HepG2 (cell line): ENCODE measurements around the gene DNAJC28. TPM values are rescaled to one million over a fixed set of nuclear protein-coding genes. Genes with fewer than 3 reads are reported as not detected.

Experiments
- ATAC-seq: fragments of 200-7000 bp; cut with Tn5 transposase; 3 replicates; pipeline ENCODE4 v1.9.1; 2020; ENCODE audit warnings: mild to moderate bottlenecking, moderate library complexity
- BruUV-seq: library from RNA; stranded (reverse); fragments of 400-500 nt; replicated peaks from 2 replicates; lab custom pipeline; 2021; lab: Mats Ljungman, UMichigan
- CTCF ChIA-PET: fragments of 300-600 bp; formaldehyde crosslinking; extraction: SDS; loops from one replicate; lab custom pipeline; 2021; ENCODE audit warnings: low total read pairs, inconsistent platforms, low intra/inter-chr PET ratio; lab: Yijun Ruan, JAX
- POLR2A ChIA-PET: fragments of 350-600 bp; sonication (Branson Sonifier 250); formaldehyde crosslinking; loops from one replicate; lab custom pipeline; 2020; ENCODE audit warnings: antibody characterized with exemption, inconsistent platforms; lab: Yijun Ruan, JAX
- DNase-seq: peaks from one replicate; pipeline ENCODE4 v3.0.0-alpha.2; 2015; ENCODE audit warnings: low spot score
- FAIRE-seq: peaks from 3 replicates; lab custom pipeline; 2011; peaks lifted over from hg19 to GRCh38; lab: Jason Lieb, UNC
- H2AFZ ChIP-seq: one replicate; pipeline ENCODE4 v1.6.1; 2011; ENCODE audit warnings: low read length, inconsistent platforms
- H3K27ac ChIP-seq: fragments of 300-600 bp; 3 replicates; pipeline ENCODE4 v1.8.0; 2011; ENCODE audit warnings: mixed run types, mild to moderate bottlenecking, mixed read lengths, low read length, inconsistent platforms; ENCODE audit not compliant: insufficient read depth; ENCODE audit errors: extremely low read length
- H3K27me3 ChIP-seq, 2 experiments: fragments of 200-600 bp in 1 of 2; 2 replicates in 1 of 2; 3 replicates in 1 of 2; pipeline versions ENCODE4 v1.6.0 to v1.8.0; 2011; ENCODE audit warnings: low read length in 2 of 2, mild to moderate bottlenecking in 2 of 2, moderate library complexity in 2 of 2, inconsistent platforms in 1 of 2; ENCODE audit not compliant: insufficient read depth in 2 of 2, control insufficient read depth in 1 of 2
- H3K36me3 ChIP-seq, 2 experiments: fragments of 200-600 bp in 1 of 2; replicated peaks in 1 of 2; 2 replicates in 1 of 2; 3 replicates in 1 of 2; pipeline versions ENCODE4 v1.5.1 to v1.8.0; 2011; ENCODE audit warnings: low read length in 2 of 2, inconsistent platforms in 1 of 2; ENCODE audit not compliant: insufficient read depth in 2 of 2, control insufficient read depth in 1 of 2
- H3K4me1 ChIP-seq: 2 replicates; pipeline ENCODE4 v1.5.1; 2012; ENCODE audit warnings: low read length, inconsistent platforms; ENCODE audit not compliant: insufficient read depth
- H3K4me2 ChIP-seq: 2 replicates; pipeline ENCODE4 v1.6.0; 2011; ENCODE audit warnings: low read depth, low read length, inconsistent platforms
- H3K4me3 ChIP-seq, 3 experiments: fragments of 200-600 bp in 1 of 3; sonication (generic), shearing (Covaris generic) in 1 of 3; replicated peaks in 1 of 3; 2 replicates each; pipeline ENCODE4 v1.5.1; 2011 to 2016; ENCODE audit warnings: low read length in 3 of 3, inconsistent platforms in 2 of 3, low read depth in 2 of 3, mild to moderate bottlenecking in 2 of 3, control low read depth in 1 of 3, mixed read lengths in 1 of 3; ENCODE audit not compliant: insufficient read depth in 1 of 3
- H3K79me2 ChIP-seq: one replicate; pipeline ENCODE4 v1.6.1; 2011; ENCODE audit warnings: low read length, inconsistent platforms; ENCODE audit not compliant: insufficient read depth
- H3K9ac ChIP-seq: 2 replicates; pipeline ENCODE4 v1.6.0; 2011; ENCODE audit warnings: mild to moderate bottlenecking, low read depth, low read length, inconsistent platforms; ENCODE audit not compliant: insufficient read depth
- H3K9me3 ChIP-seq: 2 replicates; pipeline ENCODE4 v1.5.1; 2012; ENCODE audit warnings: mild to moderate bottlenecking, low read length
- H4K20me1 ChIP-seq: 2 replicates; pipeline ENCODE4 v1.6.0; 2011; ENCODE audit warnings: inconsistent platforms, mild to moderate bottlenecking, low read length, moderate library complexity; ENCODE audit not compliant: insufficient read depth
- FOXC1 ChIP-seq: sonication (generic); formaldehyde crosslinking; IDR thresholded peaks from 2 replicates; pipeline ENCODE4 v1.8.0; 2022; ENCODE audit warnings: mild to moderate bottlenecking, missing genetic modification reagents, borderline replicate concordance
- KLF9 ChIP-seq: IDR thresholded peaks from 2 replicates; pipeline ENCODE4 v1.6.1; 2016; ENCODE audit warnings: low read depth
- TCF12 ChIP-seq, 2 experiments: fragments of 450-650 bp in 1 of 2; sonication (generic) in 1 of 2; formaldehyde crosslinking in 1 of 2; IDR thresholded peaks; 2 replicates each; pipeline versions ENCODE4 v1.6.1 to v1.8.0; 2017 to 2022; ENCODE audit warnings: antibody characterized with exemption in 1 of 2, mild to moderate bottlenecking in 1 of 2, missing genetic modification reagents in 1 of 2, moderate library complexity in 1 of 2
- TEAD3 ChIP-seq: optimal IDR thresholded peaks from 2 replicates; pipeline ENCODE3; 2016; ENCODE audit warnings: borderline replicate concordance
- ZBTB21 ChIP-seq: sonication (generic); formaldehyde crosslinking; IDR thresholded peaks from 2 replicates; pipeline ENCODE4 v1.4.0; 2020; ENCODE audit warnings: missing genetic modification reagents
- ZBTB37 ChIP-seq: sonication (generic); formaldehyde crosslinking; IDR thresholded peaks from 2 replicates; pipeline ENCODE4 v1.4.0; 2020; ENCODE audit warnings: mild to moderate bottlenecking, missing genetic modification reagents
- ZEB1 ChIP-seq: IDR thresholded peaks from 2 replicates; pipeline ENCODE4 v1.6.1; 2012; ENCODE audit warnings: mild to moderate bottlenecking, low read depth, inconsistent platforms; ENCODE audit not compliant: insufficient replicate concordance
- ZNF354B ChIP-seq: sonication (generic); formaldehyde crosslinking; IDR thresholded peaks from 2 replicates; pipeline ENCODE4 v1.8.0; 2022; ENCODE audit warnings: mild to moderate bottlenecking, missing genetic modification reagents
- ZNF362 ChIP-seq: sonication (generic); formaldehyde crosslinking; IDR thresholded peaks from 2 replicates; pipeline ENCODE4 v1.4.0; 2020; ENCODE audit warnings: missing genetic modification reagents, mild to moderate bottlenecking, borderline replicate concordance
- ZNF556 ChIP-seq: sonication (generic); formaldehyde crosslinking; IDR thresholded peaks from 2 replicates; pipeline ENCODE4 v1.4.0; 2020; ENCODE audit warnings: mild to moderate bottlenecking, missing genetic modification reagents, borderline replicate concordance
- ZNF615 ChIP-seq: sonication (generic); formaldehyde crosslinking; IDR thresholded peaks from 2 replicates; pipeline ENCODE4 v1.5.0; 2020; ENCODE audit warnings: mild to moderate bottlenecking, missing genetic modification reagents, borderline replicate concordance
- ZNF629 ChIP-seq: sonication (generic); formaldehyde crosslinking; conservative IDR thresholded peaks from 2 replicates; pipeline ENCODE4 v1.5.0; 2020; ENCODE audit warnings: missing genetic modification reagents
- ZNF652 ChIP-seq: IDR thresholded peaks from 2 replicates; pipeline ENCODE4 v1.6.1; 2016; ENCODE audit warnings: low read depth, borderline replicate concordance
- ZNF749 ChIP-seq: sonication (generic); formaldehyde crosslinking; IDR thresholded peaks from 2 replicates; pipeline ENCODE4 v1.8.0; 2022; ENCODE audit warnings: mild to moderate bottlenecking, missing genetic modification reagents, moderate library complexity, borderline replicate concordance
- WGBS: methylation state at CpG from one replicate; pipeline ENCODE4 v1.1.6; 2017; ENCODE audit warnings: low lambda C conversion rate; 5-methylcytosine and 5-hydroxymethylcytosine counted together
- in situ Hi-C: cut with HindIII; loops from 2 replicates; pipeline ENCODE4 v1.10.0; 2017; ENCODE audit warnings: low pct_unique_long_range_greater_than_20kb; ENCODE audit not compliant: extremely low pct_ligation_motif_present
- intact Hi-C: fragments of 100-400 bp; cut with micrococcal nuclease; formaldehyde crosslinking; loops from one replicate; pipeline ENCODE4 v1.10.0; 2022; ENCODE audit not compliant: unreplicated experiment
- polyA plus RNA-seq, 8 experiments: library from polyadenylated mRNA; depleted of rRNA in 3 of 8; stranded (reverse) in 7 of 8; unstranded in 1 of 8; fragments of >200 nt; fragmentation: Illumina TruSeq in 4 of 8; extraction: Trizol in 4 of 8; gene quantifications; 2 replicates each; pipeline versions ENCODE4 v1.2.1 to v1.2.3, GENCODE V29; 2011 to 2016; ENCODE audit warnings: low read depth in 4 of 8, missing spikeins in 1 of 8, mixed read lengths in 1 of 8; ENCODE audit not compliant: insufficient read depth in 1 of 8
- total RNA-seq, 5 experiments: library from RNA; depleted of rRNA; stranded (reverse); fragments of >200 nt; fragmentation: Illumina TruSeq; extraction: Trizol; gene quantifications; 2 replicates each; pipeline ENCODE4 v1.2.3, GENCODE V29; 2016; ENCODE audit warnings: low read depth in 1 of 5
- TF ChIP-seq, protein P1 (sequence below): IDR thresholded peaks from 2 replicates; pipeline ENCODE4 v1.6.1; 2016
- TF ChIP-seq, protein P2 (sequence below): fragments of 450-650 bp; IDR thresholded peaks from 2 replicates; pipeline ENCODE4 v1.6.1; 2017
- TF ChIP-seq, protein P3 (sequence below): sonication (generic); formaldehyde crosslinking; IDR thresholded peaks from 2 replicates; pipeline ENCODE4 v1.4.0; 2020; ENCODE audit warnings: missing genetic modification reagents

DNAJC28 gene
- total and polyA plus RNA-seq, 2 of the 13 experiments (the other 11 are each of a cell fraction or from before 2014, with no cell fraction given): 1.5 to 3.3 TPM

- ChIA-PET POLR2A (interaction anchor here (0.6 to 1.7 kb wide), 3 partner anchors 31 to 64 kb away, joined by 3 to 5 read pairs (median 3); partner anchors contain the start of gene TMEM50B), CTCF (interaction anchor here (1.6 to 2.2 kb wide), 2 partner anchors 97 to 245 kb away, joined by 10 to 12 read pairs; no protein-coding TSS in a partner anchor)
- H2AFZ ChIP-seq: no peak overlapping the region
- no peak overlapping the region for H3K4me2 ChIP-seq
- H3K9me3 ChIP-seq: no peaks in the 10 kb centered on the region
- in situ Hi-C loops: loop anchor here (10.0 kb wide), 1 partner anchor 100 kb away; no protein-coding TSS in a partner anchor
- H3K36me3 ChIP-seq: no peaks in the 10 kb centered on the region; a peak in 1 of 5 replicates
- no peak overlapping the region for H3K4me3 ChIP-seq
- TF ChIP-seq ZBTB21 (CRISPR knock-in tag): no peak
- TF ChIP-seq FOXC1 (CRISPR knock-in tag): no peak
- TF ChIP-seq, protein P1, sequence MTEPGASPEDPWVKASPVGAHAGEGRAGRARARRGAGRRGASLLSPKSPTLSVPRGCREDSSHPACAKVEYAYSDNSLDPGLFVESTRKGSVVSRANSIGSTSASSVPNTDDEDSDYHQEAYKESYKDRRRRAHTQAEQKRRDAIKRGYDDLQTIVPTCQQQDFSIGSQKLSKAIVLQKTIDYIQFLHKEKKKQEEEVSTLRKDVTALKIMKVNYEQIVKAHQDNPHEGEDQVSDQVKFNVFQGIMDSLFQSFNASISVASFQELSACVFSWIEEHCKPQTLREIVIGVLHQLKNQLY (CRISPR knock-in tag): no peak
- TF ChIP-seq, protein P2, sequence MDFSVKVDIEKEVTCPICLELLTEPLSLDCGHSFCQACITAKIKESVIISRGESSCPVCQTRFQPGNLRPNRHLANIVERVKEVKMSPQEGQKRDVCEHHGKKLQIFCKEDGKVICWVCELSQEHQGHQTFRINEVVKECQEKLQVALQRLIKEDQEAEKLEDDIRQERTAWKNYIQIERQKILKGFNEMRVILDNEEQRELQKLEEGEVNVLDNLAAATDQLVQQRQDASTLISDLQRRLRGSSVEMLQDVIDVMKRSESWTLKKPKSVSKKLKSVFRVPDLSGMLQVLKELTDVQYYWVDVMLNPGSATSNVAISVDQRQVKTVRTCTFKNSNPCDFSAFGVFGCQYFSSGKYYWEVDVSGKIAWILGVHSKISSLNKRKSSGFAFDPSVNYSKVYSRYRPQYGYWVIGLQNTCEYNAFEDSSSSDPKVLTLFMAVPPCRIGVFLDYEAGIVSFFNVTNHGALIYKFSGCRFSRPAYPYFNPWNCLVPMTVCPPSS: no peak
- TF ChIP-seq ZNF629: no peak
- TF ChIP-seq TEAD3 (CRISPR knock-in tag): no peak
- no peak for TF ChIP-seq ZBTB37
- no peak for TF ChIP-seq ZNF362 (CRISPR knock-in tag)
- TF ChIP-seq ZNF615 (CRISPR knock-in tag): no peak
- TF ChIP-seq ZNF749 (CRISPR knock-in tag): no peak
- TF ChIP-seq, protein P3, sequence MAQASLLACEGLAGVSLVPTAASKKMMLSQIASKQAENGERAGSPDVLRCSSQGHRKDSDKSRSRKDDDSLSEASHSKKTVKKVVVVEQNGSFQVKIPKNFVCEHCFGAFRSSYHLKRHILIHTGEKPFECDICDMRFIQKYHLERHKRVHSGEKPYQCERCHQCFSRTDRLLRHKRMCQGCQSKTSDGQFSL (CRISPR knock-in tag): no peak
- TF ChIP-seq ZEB1: no peak
- no peak for TF ChIP-seq TCF12 (IDR thresholded peaks at IDR 0.05)
- TF ChIP-seq TCF12 (CRISPR knock-in tag; IDR thresholded peaks at IDR 0.05): no peak
- no peak for TF ChIP-seq KLF9
- no peak for TF ChIP-seq ZNF652 (CRISPR knock-in tag)
- TF ChIP-seq ZNF354B (CRISPR knock-in tag): no peak
- TF ChIP-seq ZNF556 (CRISPR knock-in tag): no peak
- intact Hi-C loops: no loop called here
- WGBS: 76% methylated on average over 2 of the region's 2 CpGs
- DNase-seq (no peak), FAIRE-seq (no peak), ATAC-seq (no peak)
- H3K27me3 ChIP-seq: no peaks in the 10 kb centered on the region
- H3K79me2 ChIP-seq: no peaks in the 10 kb centered on the region
- H3K4me1 ChIP-seq: no peaks in the 10 kb centered on the region
- no peaks in the 10 kb centered on the region for H4K20me1 ChIP-seq
- no peak overlapping the region for H3K9ac ChIP-seq
- BruUV-seq: no TSS peak
- H3K27ac ChIP-seq: no peak overlapping the region
Observed at GRCh38 chr21:33444499-33444898, 47.0 kb downstream of the DNAJC28 start.
